OCI-LY1 (cell line): Measurements from ENCODE around the gene FKBP4.

ENCODE experiments used
- H2AFZ ChIP-seq: fragments of 200-600 bp; sonication (generic), shearing (Covaris generic); 2 replicates; pipeline ENCODE4 v1.6.0; 2014; ENCODE audit warnings: antibody characterized with exemption, mild to moderate bottlenecking, low read length
- H3F3A ChIP-seq: fragments of 200-600 bp; sonication (generic), shearing (Covaris generic); 2 replicates; pipeline ENCODE4 v1.6.0; 2014; ENCODE audit warnings: mild to moderate bottlenecking, antibody characterized with exemption, low read length, moderate library complexity; ENCODE audit not compliant: insufficient read depth
- H3K27ac ChIP-seq: fragments of 200-600 bp; sonication (generic); 2 replicates; pipeline ENCODE4 v1.5.1; 2014; ENCODE audit warnings: low read length, mixed run types, mild to moderate bottlenecking, low read depth; ENCODE audit not compliant: poor library complexity, severe bottlenecking
- H3K27me3 ChIP-seq: fragments of 200-600 bp; sonication (generic); 2 replicates; pipeline ENCODE4 v1.6.0; 2014; ENCODE audit warnings: antibody characterized with exemption, mild to moderate bottlenecking, low read length, moderate library complexity; ENCODE audit not compliant: insufficient read depth
- H3K36me3 ChIP-seq: fragments of 200-600 bp; sonication (generic); 2 replicates; pipeline ENCODE4 v1.6.1; 2014; ENCODE audit warnings: mild to moderate bottlenecking, antibody characterized with exemption, low read length, moderate library complexity, mixed read lengths; ENCODE audit not compliant: insufficient read depth
- H3K4me1 ChIP-seq: fragments of 200-600 bp; sonication (generic); 2 replicates; pipeline ENCODE4 v1.5.1; 2014; ENCODE audit warnings: mild to moderate bottlenecking, low read length, moderate library complexity; ENCODE audit not compliant: insufficient read depth, severe bottlenecking
- H3K4me2 ChIP-seq: fragments of 200-600 bp; sonication (generic), shearing (Covaris generic); 2 replicates; pipeline ENCODE4 v1.6.1; 2014; ENCODE audit warnings: low read length
- H3K4me3 ChIP-seq: fragments of 200-600 bp; sonication (generic); 2 replicates; pipeline ENCODE4 v1.5.1; 2014; ENCODE audit warnings: low read length, low read depth, mild to moderate bottlenecking, mixed read lengths; ENCODE audit not compliant: poor library complexity, severe bottlenecking
- H3K79me2 ChIP-seq: fragments of 200-600 bp; shearing (Covaris generic); 2 replicates; pipeline ENCODE4 v1.6.1; 2016; ENCODE audit warnings: mixed run types, low read length, mixed read lengths; ENCODE audit not compliant: insufficient read depth
- H3K9ac ChIP-seq: fragments of 200-600 bp; sonication (generic), shearing (Covaris generic); 2 replicates; pipeline ENCODE4 v1.6.1; 2014; ENCODE audit warnings: mild to moderate bottlenecking, low read length, mixed read lengths
- H3K9me2 ChIP-seq: fragments of 200-600 bp; sonication (generic), shearing (Covaris generic); 2 replicates; pipeline ENCODE4 v1.6.1; 2014; ENCODE audit warnings: low read depth, mild to moderate bottlenecking, low read length, mixed read lengths
- H3K9me3 ChIP-seq: fragments of 200-600 bp; shearing (Covaris generic); 2 replicates; pipeline ENCODE4 v1.6.1; 2014; ENCODE audit warnings: low read length, mixed read lengths
- H4K20me1 ChIP-seq: fragments of 200-600 bp; sonication (generic), shearing (Covaris generic); 2 replicates; pipeline ENCODE4 v1.6.0; 2016; ENCODE audit warnings: mild to moderate bottlenecking, low read length; ENCODE audit not compliant: insufficient read depth
- CTCF ChIP-seq: fragments of 200-600 bp; sonication (generic), shearing (Covaris generic); IDR thresholded peaks from 2 replicates; pipeline ENCODE4 v1.5.1; 2017; ENCODE audit warnings: mild to moderate bottlenecking, antibody characterized with exemption, low read length, moderate library complexity, mixed read lengths
- EZH2 ChIP-seq: fragments of 200-600 bp; sonication (generic), shearing (Covaris generic); IDR thresholded peaks from 2 replicates; pipeline ENCODE4 v1.8.0; 2017; ENCODE audit warnings: borderline replicate concordance, mixed run types, mild to moderate bottlenecking, antibody characterized with exemption, low read length, moderate library complexity, mixed read lengths

The FKBP4 gene

GRCh38 chr12:2756756-2757155, 38.0 kb upstream of the FKBP4 start:
- Histone ChIP-seq H3K9me2 (no peaks in the 10 kb centered on the region), H3F3A (no peaks in the 10 kb centered on the region), H4K20me1 (no peaks in the 10 kb centered on the region), H3K9ac (no peak overlapping the region), H3K36me3 (no peaks in the 10 kb centered on the region), H3K27ac (no peak overlapping the region), H3K4me2 (no peak overlapping the region), H3K79me2 (no peaks in the 10 kb centered on the region), H2AFZ (no peak overlapping the region), H3K27me3 (peaks cover 7% of the 10 kb centered on the region), H3K9me3 (no peaks in the 10 kb centered on the region), H3K4me1 (no peaks in the 10 kb centered on the region), H3K4me3 (no peak overlapping the region)
- TF ChIP-seq CTCF (no peak), EZH2 (no peak)

- TF ChIP-seq CTCF (no peak), EZH2 (no peak)
Measured at GRCh38 chr12:2759733-2760132, 35.0 kb upstream of the FKBP4 start.

DNA sequence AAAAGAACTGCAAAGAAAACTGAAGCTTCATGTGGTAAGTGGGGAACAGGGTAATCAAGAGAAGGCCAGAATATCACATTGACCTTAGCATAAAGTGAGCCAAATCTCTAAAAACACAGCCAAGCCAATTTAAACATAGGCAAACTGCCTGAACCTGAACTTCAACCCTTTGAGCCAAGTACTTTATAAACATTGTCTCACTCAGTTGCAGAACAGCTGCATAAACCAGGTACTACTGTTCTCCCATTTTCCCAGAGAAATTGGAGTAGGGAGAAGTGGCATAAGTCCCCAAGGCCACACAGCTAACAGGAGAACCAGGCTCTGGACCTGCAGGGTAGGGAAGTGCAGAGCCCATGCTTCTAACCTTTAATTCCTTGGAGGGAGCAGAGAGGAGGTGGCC, 30.4 kb upstream of the FKBP4 start:
- H3K4me3 ChIP-seq, result no peak overlapping the region
- H3K4me2 ChIP-seq, result no peak overlapping the region
- H3F3A ChIP-seq, result no peaks in the 10 kb centered on the region
- no peaks in the 10 kb centered on the region for H3K9me2 ChIP-seq
- no peaks in the 10 kb centered on the region for H3K4me1 ChIP-seq
- H3K36me3 ChIP-seq, result no peaks in the 10 kb centered on the region
- H3K9ac ChIP-seq, result no peak overlapping the region
- no peaks in the 10 kb centered on the region; the same call in 1 of the 2 replicates for H3K27me3 ChIP-seq
- no peak overlapping the region for H2AFZ ChIP-seq
- H3K9me3 ChIP-seq, result no peaks in the 10 kb centered on the region
- no peaks in the 10 kb centered on the region for H3K79me2 ChIP-seq
- no peaks in the 10 kb centered on the region for H4K20me1 ChIP-seq
- no peak for TF ChIP-seq EZH2
- no peak for TF ChIP-seq CTCF
- H3K27ac ChIP-seq, result no peak overlapping the region

More at GRCh38 chr12:2759733-2760132, 35.0 kb upstream of the FKBP4 start:
- no peaks in the 10 kb centered on the region for H3F3A ChIP-seq
- H3K4me2 ChIP-seq, result no peak overlapping the region
- H3K9me3 ChIP-seq, result no peaks in the 10 kb centered on the region
- no peak overlapping the region for H3K4me3 ChIP-seq
- H3K36me3 ChIP-seq, result no peaks in the 10 kb centered on the region
- H2AFZ ChIP-seq, result no peak overlapping the region
- H4K20me1 ChIP-seq, result no peaks in the 10 kb centered on the region
- no peaks in the 10 kb centered on the region for H3K9me2 ChIP-seq
- H3K79me2 ChIP-seq, result no peaks in the 10 kb centered on the region
- peaks cover 3% of the 10 kb centered on the region for H3K27me3 ChIP-seq
- no peak overlapping the region for H3K9ac ChIP-seq
- H3K4me1 ChIP-seq, result no peaks in the 10 kb centered on the region
- H3K27ac ChIP-seq, result no peak overlapping the region
